Hepatocyte (in vitro differentiated cells): ENCODE results near the gene THSD4. TPM values are rescaled to one million over a fixed set of nuclear protein-coding genes. Genes with fewer than 3 reads are reported as not detected.

Experiments used
- DNase-seq: peaks from one replicate; pipeline ENCODE4 v3.0.0-alpha.2; 2016; ENCODE audit warnings: low spot score
- H2AFZ ChIP-seq: fragments of 200-600 bp; sonication (generic); 2 replicates; pipeline ENCODE4 v1.6.0; 2016; ENCODE audit warnings: antibody characterized with exemption, mild to moderate bottlenecking
- H3K27ac ChIP-seq: fragments of 200-600 bp; sonication (generic); 2 replicates; pipeline ENCODE4 v1.5.1; 2016; ENCODE audit warnings: mild to moderate bottlenecking
- H3K27me3 ChIP-seq: fragments of 200-600 bp; sonication (generic); 2 replicates; pipeline ENCODE4 v1.6.1; 2016
- H3K36me3 ChIP-seq: fragments of 200-600 bp; sonication (generic); replicated peaks from 2 replicates; pipeline ENCODE4 v1.5.1; 2016; ENCODE audit warnings: low read depth; ENCODE audit not compliant: insufficient read depth
- H3K4me1 ChIP-seq: fragments of 200-600 bp; sonication (generic); 2 replicates; pipeline ENCODE4 v1.5.1; 2016; ENCODE audit warnings: mild to moderate bottlenecking, moderate library complexity; ENCODE audit not compliant: insufficient read depth
- H3K4me2 ChIP-seq: fragments of 200-600 bp; sonication (generic); 2 replicates; pipeline ENCODE4 v1.6.0; 2016
- H3K4me3 ChIP-seq: fragments of 200-600 bp; sonication (generic); 2 replicates; pipeline ENCODE4 v1.5.1; 2016; ENCODE audit warnings: mild to moderate bottlenecking
- H3K79me2 ChIP-seq: fragments of 200-600 bp; sonication (generic); 2 replicates; pipeline ENCODE4 v1.6.0; 2017; ENCODE audit warnings: mild to moderate bottlenecking
- H3K9me2 ChIP-seq: fragments of 200-600 bp; sonication (generic); replicated peaks from 2 replicates; pipeline ENCODE4 v1.6.0; 2017; ENCODE audit warnings: mild to moderate bottlenecking; ENCODE audit not compliant: insufficient read depth
- H3K9me3 ChIP-seq: fragments of 200-600 bp; sonication (generic); 2 replicates; pipeline ENCODE4 v1.5.1; 2016; ENCODE audit warnings: low read depth, mild to moderate bottlenecking
- H4K20me1 ChIP-seq: fragments of 200-600 bp; sonication (generic); 2 replicates; pipeline ENCODE4 v1.6.0; 2016; ENCODE audit warnings: mild to moderate bottlenecking; ENCODE audit not compliant: insufficient read depth, poor library complexity, severe bottlenecking
- CTCF ChIP-seq: fragments of 200-600 bp; sonication (generic); IDR thresholded peaks from 2 replicates; pipeline ENCODE4 v1.5.1; 2016; ENCODE audit warnings: antibody characterized with exemption, mild to moderate bottlenecking; ENCODE audit not compliant: poor library complexity
- EZH2 ChIP-seq: fragments of 200-600 bp; sonication (generic); IDR thresholded peaks from 2 replicates; pipeline ENCODE4 v1.6.1; 2016; ENCODE audit warnings: antibody characterized with exemption, mild to moderate bottlenecking, borderline replicate concordance
- EZH2phosphoT487 ChIP-seq: fragments of 200-600 bp; sonication (generic); IDR thresholded peaks from one replicate; pipeline ENCODE4 v1.6.1; 2018; ENCODE audit warnings: antibody characterized with exemption, mild to moderate bottlenecking, low read depth, moderate library complexity; ENCODE audit not compliant: unreplicated experiment, severe bottlenecking
- WGBS: methylation state at CpG from one replicate; pipeline ENCODE4 v1.1.6; 2016; ENCODE audit warnings: low lambda C conversion rate; ENCODE audit errors: missing lambda C conversion rate; 5-methylcytosine and 5-hydroxymethylcytosine counted together
- polyA plus RNA-seq: library from polyadenylated mRNA; unstranded; fragments of >200 nt; fragmentation: Nextera tagmentation; extraction: Ambion mirVana; gene quantifications from 2 replicates; pipeline ENCODE4 v1.2.1, GENCODE V29; 2016
- total RNA-seq: library from RNA; depleted of rRNA; stranded (reverse); fragments of >200 nt; gene quantifications from 2 replicates; pipeline ENCODE4 v1.2.3, GENCODE V29; 2014

Gene THSD4
- total and polyA plus RNA-seq, 2 experiments from 2014 or later = 4.3 to 7.0 TPM

- no peaks in the 10 kb centered on the region for H3K79me2 ChIP-seq
- H4K20me1 ChIP-seq = no peaks in the 10 kb centered on the region
- DNase-seq = no peak
- no peak overlapping the region for H2AFZ ChIP-seq
- H3K4me3 ChIP-seq = no peak overlapping the region
- H3K4me2 ChIP-seq = no peak overlapping the region
- 72% methylated on average over 8 of the region's 8 CpGs for WGBS
- peaks cover 16% of the 10 kb centered on the region for H3K4me1 ChIP-seq
- H3K27me3 ChIP-seq = no peaks in the 10 kb centered on the region
- TF ChIP-seq CTCF = no peak
- no peak for TF ChIP-seq EZH2
- TF ChIP-seq EZH2phosphoT487 = no peak
- no peak overlapping the region for H3K27ac ChIP-seq
- H3K9me2 ChIP-seq = no peaks in the 10 kb centered on the region
- no peaks in the 10 kb centered on the region for H3K9me3 ChIP-seq
- H3K36me3 ChIP-seq = no peaks in the 10 kb centered on the region
Observed at GRCh38 chr15:71332431-71333004, 217.2 kb downstream of the THSD4 start.

- no peak for TF ChIP-seq EZH2phosphoT487
- no peak for TF ChIP-seq EZH2
- no peak for TF ChIP-seq CTCF
- H3K4me2 ChIP-seq = no peak overlapping the region
- H3K4me3 ChIP-seq = no peak overlapping the region
- no peak for DNase-seq
- H3K4me1 ChIP-seq = peaks cover 16% of the 10 kb centered on the region
- no peaks in the 10 kb centered on the region for H3K36me3 ChIP-seq
- 96% methylated on average over 3 of the region's 3 CpGs for WGBS
- H3K27me3 ChIP-seq = no peaks in the 10 kb centered on the region
- H3K27ac ChIP-seq = no peak overlapping the region
- H3K9me2 ChIP-seq = no peaks in the 10 kb centered on the region
- H2AFZ ChIP-seq = no peak overlapping the region
- H4K20me1 ChIP-seq = no peaks in the 10 kb centered on the region
- no peaks in the 10 kb centered on the region for H3K79me2 ChIP-seq
- no peaks in the 10 kb centered on the region for H3K9me3 ChIP-seq
Observed at GRCh38 chr15:71333136-71333700, 217.9 kb downstream of the THSD4 start.

GRCh38 chr15:71333839-71334238 is 218.6 kb downstream of the THSD4 start:
- no peaks in the 10 kb centered on the region for H3K27me3 ChIP-seq

More at GRCh38 chr15:71333839-71334238, 218.6 kb downstream of the THSD4 start:
- Histone ChIP-seq H2AFZ (no peak overlapping the region), H4K20me1 (no peaks in the 10 kb centered on the region), H3K4me3 (no peak overlapping the region), H3K27ac (no peak overlapping the region), H3K4me1 (peaks cover 13% of the 10 kb centered on the region), H3K79me2 (no peaks in the 10 kb centered on the region), H3K9me3 (no peaks in the 10 kb centered on the region), H3K4me2 (no peak overlapping the region), H3K36me3 (no peaks in the 10 kb centered on the region), H3K9me2 (no peaks in the 10 kb centered on the region)
- no peak for DNase-seq
- no peak for TF ChIP-seq EZH2phosphoT487
- TF ChIP-seq EZH2 = no peak
- no peak for TF ChIP-seq CTCF
- 66% methylated on average over 3 of the region's 3 CpGs for WGBS
